Body of pancreas (tissue), 4 donors: Measurements from ENCODE around the gene GPHB5.

Source experiments
- POLR2A ChIP-seq, 3 donors: fragments of 450-650 bp; IDR thresholded peaks; one replicate each; pipeline ENCODE4 v1.6.1; 2016; ENCODE audit warnings: antibody characterized with exemption in 3 of 3, mild to moderate bottlenecking in 2 of 3
- TF ChIP-seq, protein P1 (sequence below), 7 experiments: fragments of 450-650 bp in 4 of 7; fragments of 200-600 bp in 3 of 7; sonication (generic) in 3 of 7; IDR thresholded peaks; one replicate each; pipeline ENCODE4 v1.5.1; 2016 to 2019; ENCODE audit warnings: antibody characterized with exemption in 7 of 7

DNA sequence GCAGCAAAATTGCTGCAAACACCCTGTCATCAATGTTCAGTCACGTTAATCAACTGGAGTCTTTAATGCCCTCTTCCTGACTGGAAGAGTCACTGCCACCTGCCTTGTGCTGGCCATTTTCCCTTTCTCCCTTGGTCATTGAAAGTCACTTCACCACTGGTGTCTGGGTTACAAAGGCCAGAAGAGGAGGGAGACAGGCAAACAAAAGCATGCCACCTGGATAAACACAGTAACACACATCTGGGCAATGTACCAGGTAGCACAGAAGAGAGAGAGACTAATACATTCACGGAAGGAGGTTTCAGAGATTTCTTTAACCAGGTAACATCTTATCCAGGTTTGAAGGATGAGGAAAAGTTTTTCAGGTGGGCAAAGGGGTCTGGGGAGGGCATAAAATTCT is 32.7 kb downstream of the GPHB5 start:
- TF ChIP-seq, protein P1, sequence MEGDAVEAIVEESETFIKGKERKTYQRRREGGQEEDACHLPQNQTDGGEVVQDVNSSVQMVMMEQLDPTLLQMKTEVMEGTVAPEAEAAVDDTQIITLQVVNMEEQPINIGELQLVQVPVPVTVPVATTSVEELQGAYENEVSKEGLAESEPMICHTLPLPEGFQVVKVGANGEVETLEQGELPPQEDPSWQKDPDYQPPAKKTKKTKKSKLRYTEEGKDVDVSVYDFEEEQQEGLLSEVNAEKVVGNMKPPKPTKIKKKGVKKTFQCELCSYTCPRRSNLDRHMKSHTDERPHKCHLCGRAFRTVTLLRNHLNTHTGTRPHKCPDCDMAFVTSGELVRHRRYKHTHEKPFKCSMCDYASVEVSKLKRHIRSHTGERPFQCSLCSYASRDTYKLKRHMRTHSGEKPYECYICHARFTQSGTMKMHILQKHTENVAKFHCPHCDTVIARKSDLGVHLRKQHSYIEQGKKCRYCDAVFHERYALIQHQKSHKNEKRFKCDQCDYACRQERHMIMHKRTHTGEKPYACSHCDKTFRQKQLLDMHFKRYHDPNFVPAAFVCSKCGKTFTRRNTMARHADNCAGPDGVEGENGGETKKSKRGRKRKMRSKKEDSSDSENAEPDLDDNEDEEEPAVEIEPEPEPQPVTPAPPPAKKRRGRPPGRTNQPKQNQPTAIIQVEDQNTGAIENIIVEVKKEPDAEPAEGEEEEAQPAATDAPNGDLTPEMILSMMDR (IDR thresholded peaks at IDR 0.05) = no peak
- TF ChIP-seq POLR2A (IDR thresholded peaks at IDR 0.05) = no peak
